Mononuclear cell (primary cell): ENCODE measurements around the gene SH3TC2. TPM values are rescaled to one million over a fixed set of nuclear protein-coding genes. Genes with fewer than 3 reads are reported as not detected.

Source experiments
- H3K27me3 ChIP-seq: 2 replicates; pipeline ENCODE4 v1.6.0; 2011; ENCODE audit warnings: low read length, control low read depth; ENCODE audit not compliant: insufficient read depth
- H3K4me1 ChIP-seq: 2 replicates; pipeline ENCODE4 v1.5.1; 2011; ENCODE audit warnings: mild to moderate bottlenecking, low read length, control low read depth; ENCODE audit not compliant: insufficient read depth
- H3K4me3 ChIP-seq: 2 replicates; pipeline ENCODE4 v1.5.1; 2011; ENCODE audit warnings: mild to moderate bottlenecking, low read length, moderate library complexity
- H3K9me3 ChIP-seq: 2 replicates; pipeline ENCODE4 v1.5.1; 2011; ENCODE audit warnings: low read depth, mild to moderate bottlenecking, control low read depth, low read length
- total RNA-seq: library from RNA; depleted of rRNA; stranded (reverse); fragments of >200 nt; gene quantifications from one replicate; pipeline ENCODE4 v1.2.3, GENCODE V29; 2012

SH3TC2 gene
- total RNA-seq, 1 donor = 3.7 TPM

DNA sequence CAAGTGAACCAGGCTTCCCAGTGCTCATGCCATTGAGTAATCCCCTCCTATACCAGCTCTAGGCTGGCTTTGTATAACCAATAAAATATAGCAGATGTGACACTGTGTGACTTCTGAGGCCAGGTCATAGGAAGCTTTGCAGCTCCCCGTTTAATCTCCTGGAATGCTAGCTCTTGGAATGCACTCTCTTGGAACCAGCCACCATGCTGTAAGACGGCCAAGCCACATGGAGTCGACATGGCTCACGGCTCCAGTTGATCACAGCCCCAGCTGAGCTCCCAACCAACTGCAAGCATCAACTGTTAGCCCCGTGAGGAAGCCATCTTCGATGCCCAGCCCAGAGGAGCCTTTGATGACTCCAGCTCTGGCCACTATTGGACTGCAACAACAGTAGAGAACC, 74.5 kb downstream of the SH3TC2 start:
- H3K4me1 ChIP-seq = no peaks in the 10 kb centered on the region
- H3K4me3 ChIP-seq = no peak overlapping the region
- no peaks in the 10 kb centered on the region for H3K27me3 ChIP-seq
- no peaks in the 10 kb centered on the region for H3K9me3 ChIP-seq

- Histone ChIP-seq H3K9me3 (no peaks in the 10 kb centered on the region), H3K27me3 (no peaks in the 10 kb centered on the region), H3K4me3 (no peak overlapping the region), H3K4me1 (no peaks in the 10 kb centered on the region)
Measured at GRCh38 chr5:148986636-148987035, 76.2 kb downstream of the SH3TC2 start.

GRCh38 chr5:148984345-148984744, 78.5 kb downstream of the SH3TC2 start:
- Histone ChIP-seq H3K9me3 (no peaks in the 10 kb centered on the region), H3K4me1 (no peaks in the 10 kb centered on the region), H3K4me3 (no peak overlapping the region), H3K27me3 (no peaks in the 10 kb centered on the region)

DNA sequence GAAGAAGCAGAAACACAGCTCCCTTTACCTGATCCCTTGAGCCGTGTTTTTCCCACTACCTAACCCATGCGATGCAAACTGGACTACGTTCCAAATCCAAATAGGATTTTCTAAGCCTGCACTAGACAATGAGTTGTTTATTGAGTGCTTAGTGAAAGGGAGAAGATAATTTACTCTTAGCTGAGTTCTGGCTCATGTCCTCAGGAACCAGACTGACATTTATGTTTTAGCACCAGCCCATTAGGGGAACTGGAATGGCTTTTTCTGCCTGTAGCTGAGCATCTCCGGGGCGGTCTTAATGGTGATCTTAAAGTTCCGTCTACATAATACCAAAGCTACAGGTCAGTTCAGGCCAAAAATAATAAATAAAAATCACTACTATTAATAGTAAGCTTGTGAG, 81.5 kb downstream of the SH3TC2 start:
- H3K4me1 ChIP-seq = no peaks in the 10 kb centered on the region
- no peak overlapping the region for H3K4me3 ChIP-seq
- H3K27me3 ChIP-seq = no peaks in the 10 kb centered on the region
- H3K9me3 ChIP-seq = no peaks in the 10 kb centered on the region

DNA sequence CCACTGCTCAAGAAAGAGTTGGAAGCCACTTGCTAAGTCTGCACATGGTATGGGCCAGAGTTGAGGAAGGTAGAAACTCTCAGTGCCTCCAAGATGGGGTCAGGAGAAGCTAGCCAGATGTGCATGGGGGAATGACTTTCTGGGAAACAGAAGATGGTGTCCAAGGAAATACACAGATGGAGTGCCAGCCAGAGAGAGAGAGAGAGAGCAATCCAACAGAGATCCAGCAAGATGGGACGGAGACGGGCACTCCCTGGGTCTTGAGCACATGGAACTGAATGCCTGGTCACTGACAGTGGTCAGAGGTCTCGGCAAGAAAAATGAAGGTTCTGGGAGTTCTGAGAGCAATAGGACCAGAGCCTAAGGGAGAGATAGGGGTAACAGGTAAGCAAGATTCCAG, 82.1 kb downstream of the SH3TC2 start:
- no peaks in the 10 kb centered on the region for H3K4me1 ChIP-seq
- no peak overlapping the region for H3K4me3 ChIP-seq
- no peaks in the 10 kb centered on the region for H3K27me3 ChIP-seq
- no peaks in the 10 kb centered on the region for H3K9me3 ChIP-seq

DNA sequence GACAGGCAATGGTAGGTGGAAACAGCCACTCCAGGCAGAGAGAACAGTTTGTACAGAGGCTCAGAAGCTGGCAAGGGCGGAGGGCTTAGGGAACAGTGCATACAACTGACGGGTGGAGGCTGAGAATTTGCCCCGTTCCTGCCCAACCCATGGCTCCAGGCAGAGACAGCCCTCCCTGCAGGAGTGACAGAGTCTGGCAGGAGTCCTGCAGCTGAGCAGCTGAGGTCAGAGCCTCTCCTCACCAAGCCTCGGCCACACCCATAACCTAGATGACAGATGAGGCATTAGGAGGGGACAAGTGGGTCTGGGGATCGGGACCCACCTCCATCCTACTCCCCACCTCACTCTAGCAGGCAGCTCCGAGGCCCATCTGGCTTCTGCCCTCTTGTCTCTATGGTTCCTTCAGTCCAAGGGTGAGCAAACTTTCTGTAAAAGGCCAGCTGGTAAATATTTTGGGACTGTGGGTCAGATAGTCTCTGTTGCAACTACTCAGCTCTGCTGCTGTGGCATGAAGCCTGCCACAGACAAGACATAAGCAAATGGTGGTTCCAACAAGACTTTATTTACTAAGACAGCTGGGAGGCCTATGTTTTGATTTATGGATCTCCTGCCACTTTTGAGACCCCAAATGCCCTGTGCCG, 83.7 kb downstream of the SH3TC2 start:
- Histone ChIP-seq H3K9me3 (no peaks in the 10 kb centered on the region), H3K4me3 (no peak overlapping the region), H3K4me1 (no peaks in the 10 kb centered on the region), H3K27me3 (no peaks in the 10 kb centered on the region)

DNA sequence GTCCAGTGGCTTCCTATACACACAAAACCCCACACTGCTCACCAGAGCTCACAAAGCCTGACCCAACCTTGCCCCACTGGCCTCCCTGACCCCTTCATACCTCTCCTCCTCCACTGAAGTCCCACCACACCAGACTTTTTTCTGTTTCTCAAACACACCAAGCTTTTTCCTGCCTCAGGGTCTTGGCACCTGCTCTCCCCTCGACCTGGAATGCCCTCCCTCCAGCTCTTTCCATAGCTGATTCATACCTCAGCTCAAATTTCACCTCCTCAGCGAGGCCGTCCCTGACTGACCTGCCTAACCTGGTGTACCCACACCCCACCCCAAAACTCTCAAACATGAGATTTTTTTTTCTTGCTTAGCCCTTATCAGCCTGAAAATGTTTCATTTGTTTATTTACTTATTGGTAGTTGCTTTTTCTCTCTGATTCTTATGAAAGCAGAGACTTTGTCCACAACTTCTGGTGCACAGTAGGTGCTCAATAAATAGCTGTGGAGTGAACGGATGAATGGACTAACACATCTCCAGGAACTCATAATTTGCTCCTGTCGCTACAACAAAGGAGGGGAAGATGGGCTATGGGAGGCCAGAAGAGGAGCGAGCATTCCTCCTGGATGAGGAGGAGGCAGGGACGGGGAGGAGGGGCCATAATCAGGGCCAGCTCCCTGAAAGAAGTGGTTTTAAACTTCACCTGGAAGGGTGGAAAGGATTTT, 84.3 kb downstream of the SH3TC2 start:
- H3K27me3 ChIP-seq = no peaks in the 10 kb centered on the region
- H3K4me1 ChIP-seq = no peaks in the 10 kb centered on the region
- no peak overlapping the region for H3K4me3 ChIP-seq
- no peaks in the 10 kb centered on the region for H3K9me3 ChIP-seq

- H3K9me3 ChIP-seq = no peaks in the 10 kb centered on the region
- no peak overlapping the region for H3K4me3 ChIP-seq
- H3K27me3 ChIP-seq = no peaks in the 10 kb centered on the region
- H3K4me1 ChIP-seq = peaks cover 6% of the 10 kb centered on the region
Measured at GRCh38 chr5:148976569-148977381, 86.1 kb downstream of the SH3TC2 start.

DNA sequence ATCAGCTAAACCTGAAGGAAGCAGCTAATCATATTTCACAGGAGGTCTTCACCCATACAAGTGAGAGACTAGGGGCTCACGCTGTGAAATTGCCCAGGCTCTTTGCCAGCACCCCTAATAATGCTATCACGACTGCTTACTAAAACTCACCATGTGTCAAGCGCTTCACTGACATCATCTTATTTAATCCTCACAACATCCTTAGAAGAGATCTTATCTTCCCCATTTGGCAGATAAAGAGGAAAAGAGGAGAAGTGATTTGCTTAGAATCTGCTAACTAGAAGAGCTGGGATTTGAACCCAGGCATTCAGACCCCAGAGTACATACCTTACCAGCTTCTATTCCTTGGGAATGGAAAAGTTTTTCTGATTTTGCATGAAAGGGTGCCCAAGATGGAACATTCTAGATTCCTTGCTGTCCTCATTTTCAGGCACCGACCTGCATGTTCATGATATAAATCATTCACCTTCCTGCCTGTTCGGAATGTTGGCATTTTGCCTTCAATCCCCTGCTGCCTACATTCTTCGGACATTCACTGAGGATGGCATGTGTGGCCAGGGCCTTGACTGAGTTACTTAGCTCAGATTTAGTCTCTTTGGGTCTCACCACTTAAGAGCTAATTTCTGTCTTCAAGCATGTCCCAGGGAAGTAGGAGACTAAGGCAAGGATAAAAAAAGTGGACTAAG, 88.1 kb downstream of the SH3TC2 start:
- Histone ChIP-seq H3K4me1 (peaks cover 6% of the 10 kb centered on the region), H3K9me3 (no peaks in the 10 kb centered on the region), H3K27me3 (no peaks in the 10 kb centered on the region), H3K4me3 (no peak overlapping the region)

DNA sequence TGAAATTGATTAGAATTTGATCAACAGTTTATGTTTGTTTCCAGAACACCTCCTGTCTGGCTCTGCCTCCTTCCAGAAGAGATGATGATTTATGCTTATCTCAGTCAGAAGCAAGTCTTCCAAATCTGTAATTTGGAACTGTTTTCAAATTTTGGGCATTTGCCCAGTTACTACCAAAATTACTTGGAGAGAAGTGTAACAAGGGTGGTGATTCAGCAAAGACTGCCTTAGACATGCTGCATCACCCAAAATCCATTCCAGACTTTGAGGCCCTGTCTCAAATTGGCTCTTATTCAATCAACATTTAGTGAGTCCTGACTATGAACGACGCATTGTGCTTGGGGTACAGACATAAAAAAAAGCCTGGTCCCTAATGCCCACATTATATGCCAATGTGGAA, 89.4 kb downstream of the SH3TC2 start:
- Histone ChIP-seq H3K4me3 (no peak overlapping the region), H3K27me3 (no peaks in the 10 kb centered on the region), H3K4me1 (peaks cover 6% of the 10 kb centered on the region), H3K9me3 (no peaks in the 10 kb centered on the region)

- no peak overlapping the region for H3K4me3 ChIP-seq
- H3K9me3 ChIP-seq = no peaks in the 10 kb centered on the region
- no peaks in the 10 kb centered on the region for H3K27me3 ChIP-seq
- H3K4me1 ChIP-seq = peaks cover 6% of the 10 kb centered on the region
Measured at GRCh38 chr5:148972974-148973374, 89.9 kb downstream of the SH3TC2 start.

- no peaks in the 10 kb centered on the region for H3K9me3 ChIP-seq
- H3K27me3 ChIP-seq = no peaks in the 10 kb centered on the region
- no peak overlapping the region for H3K4me3 ChIP-seq
- H3K4me1 ChIP-seq = peaks cover 6% of the 10 kb centered on the region
Measured at GRCh38 chr5:148972396-148972795, 90.5 kb downstream of the SH3TC2 start.

DNA sequence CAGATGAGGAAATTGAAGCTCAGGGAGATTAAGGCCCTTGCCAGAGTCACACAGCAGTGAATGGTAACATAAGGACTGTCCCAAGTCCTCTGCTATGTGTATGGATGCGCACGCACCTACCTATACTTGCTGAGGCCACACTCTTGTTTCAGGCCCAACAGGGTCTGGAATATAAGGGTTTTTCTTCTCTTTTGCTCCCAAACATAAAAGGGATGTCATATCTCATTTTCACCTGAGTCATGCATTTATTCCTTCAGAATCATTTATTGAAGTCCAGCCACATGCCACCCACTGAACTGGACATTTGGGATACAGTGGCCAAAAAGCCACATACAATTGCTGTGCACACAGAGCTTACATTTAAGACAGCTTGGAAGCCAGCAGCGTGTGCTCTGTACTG, 92.0 kb downstream of the SH3TC2 start:
- peaks cover 6% of the 10 kb centered on the region for H3K4me1 ChIP-seq
- H3K27me3 ChIP-seq = no peaks in the 10 kb centered on the region
- no peak overlapping the region for H3K4me3 ChIP-seq
- H3K9me3 ChIP-seq = no peaks in the 10 kb centered on the region

GRCh38 chr5:148970228-148970627, 92.6 kb downstream of the SH3TC2 start:
- Histone ChIP-seq H3K27me3 (no peaks in the 10 kb centered on the region), H3K9me3 (no peaks in the 10 kb centered on the region), H3K4me3 (no peak overlapping the region), H3K4me1 (peaks cover 6% of the 10 kb centered on the region)

- H3K27me3 ChIP-seq = no peaks in the 10 kb centered on the region
- peaks cover 6% of the 10 kb centered on the region for H3K4me1 ChIP-seq
- H3K9me3 ChIP-seq = no peaks in the 10 kb centered on the region
- H3K4me3 ChIP-seq = no peak overlapping the region
Measured at GRCh38 chr5:148969291-148969690, 93.6 kb downstream of the SH3TC2 start.
